DMS53 treated with DMSO at 0.1 percent for 48 hours (cell line): ENCODE results near the gene CREBBP.

Source experiments
- DNase-seq: peaks from one replicate; lab custom pipeline; 2025; ENCODE audit not compliant: unreplicated experiment; lab: John Stamatoyannopoulos, UW

Gene CREBBP

GRCh38 chr16:3737181-3737580 lies 143.3 kb downstream of the CREBBP start:
- no peak for DNase-seq

GRCh38 chr16:3736116-3736515 lies 144.4 kb downstream of the CREBBP start:
- no peak for DNase-seq

GRCh38 chr16:3735541-3735940 lies 145.0 kb downstream of the CREBBP start:
- no peak for DNase-seq

GRCh38 chr16:3734758-3735221 lies 145.7 kb downstream of the CREBBP start:
- no peak for DNase-seq

- no peak for DNase-seq
Measured at GRCh38 chr16:3734084-3734757, 146.3 kb downstream of the CREBBP start.

GRCh38 chr16:3732171-3732570 lies 148.3 kb downstream of the CREBBP start:
- DNase-seq, result no peak

- no peak for DNase-seq
Measured at GRCh38 chr16:3731126-3731935, 149.2 kb downstream of the CREBBP start.

GRCh38 chr16:3730161-3731125 lies 150.1 kb downstream of the CREBBP start:
- no peak for DNase-seq

GRCh38 chr16:3729161-3730112 lies 151.1 kb downstream of the CREBBP start:
- no peak for DNase-seq

- DNase-seq, result no peak
Measured at GRCh38 chr16:3728424-3729160, 151.9 kb downstream of the CREBBP start.

GRCh38 chr16:3727806-3728381 lies 152.6 kb downstream of the CREBBP start:
- DNase-seq, result no peak

- no peak for DNase-seq
Measured at GRCh38 chr16:3726021-3726687, 154.4 kb downstream of the CREBBP start.

GRCh38 chr16:3725276-3725675 lies 155.2 kb downstream of the CREBBP start:
- no peak for DNase-seq

- no peak for DNase-seq
Measured at GRCh38 chr16:3722508-3722907, 158.0 kb downstream of the CREBBP start.

- no peak for DNase-seq
Measured at GRCh38 chr16:3720418-3720817, 160.1 kb downstream of the CREBBP start.

GRCh38 chr16:3718628-3719027 lies 161.9 kb downstream of the CREBBP start:
- DNase-seq, result no peak

GRCh38 chr16:3718019-3718391 lies 162.5 kb downstream of the CREBBP start:
- peak; percentile 12 for DNase-seq

- DNase-seq, result peak; percentile 49
Measured at GRCh38 chr16:3717235-3718018, 163.1 kb downstream of the CREBBP start, which contains the start of gene TRAP1. TSS of gene TRAP1 (minus strand) at chr16:3717524. CDS start at chr16:3717508, 16 bp downstream.
